Fibroblast of villous mesenchyme (primary cell): ENCODE data around the gene OTOGL. TPM values are rescaled to one million over a fixed set of nuclear protein-coding genes. Genes with fewer than 3 reads are reported as not detected.
A peak's percentile ranks its signal among the peaks of the same experiment; 100 is the strongest.
"Not testable (repeated sequence)": the region's sequence is repeated elsewhere in the genome, so short reads cannot be mapped to it uniquely, and the experiment has no call there.

Experiments used
- DNase-seq: peaks from one replicate; pipeline ENCODE4 v3.0.0-alpha.2; 2010; ENCODE audit warnings: low read depth
- H3K4me3 ChIP-seq: 2 replicates; pipeline ENCODE4 v1.5.1; 2011; ENCODE audit warnings: low read depth, mild to moderate bottlenecking, low read length
- total RNA-seq: library from RNA; depleted of rRNA; stranded (reverse); fragments of >200 nt; gene quantifications from 2 replicates; pipeline ENCODE4 v1.2.3, GENCODE V29; 2012
- TF ChIP-seq, protein P1 (sequence below): IDR thresholded peaks from 2 replicates; pipeline ENCODE4 v1.5.1; 2012; ENCODE audit warnings: low read depth, mild to moderate bottlenecking, low read length; ENCODE audit not compliant: insufficient read depth

OTOGL gene
- total RNA-seq, 1 donor, result under 0.01 TPM

DNA sequence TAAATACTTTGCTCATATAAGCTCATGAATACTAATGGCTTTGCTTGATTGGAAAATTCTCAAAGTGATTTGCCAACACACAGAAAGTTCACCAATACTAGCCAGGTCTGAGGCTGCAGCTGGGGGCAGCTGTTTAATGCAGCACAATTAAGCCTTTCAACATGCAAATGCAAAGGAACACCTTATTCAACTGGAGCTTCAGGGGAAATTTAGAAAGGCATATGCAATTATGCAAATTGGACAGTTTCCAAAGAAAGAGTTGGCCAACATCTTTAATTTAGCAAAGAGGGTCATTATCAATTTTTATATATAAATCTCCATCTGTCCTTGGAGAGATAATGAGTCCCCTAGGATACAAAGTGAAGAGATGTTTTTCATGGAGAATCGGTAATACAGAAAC lies 40.2 kb upstream of the OTOGL start:
- TF ChIP-seq, protein P1, sequence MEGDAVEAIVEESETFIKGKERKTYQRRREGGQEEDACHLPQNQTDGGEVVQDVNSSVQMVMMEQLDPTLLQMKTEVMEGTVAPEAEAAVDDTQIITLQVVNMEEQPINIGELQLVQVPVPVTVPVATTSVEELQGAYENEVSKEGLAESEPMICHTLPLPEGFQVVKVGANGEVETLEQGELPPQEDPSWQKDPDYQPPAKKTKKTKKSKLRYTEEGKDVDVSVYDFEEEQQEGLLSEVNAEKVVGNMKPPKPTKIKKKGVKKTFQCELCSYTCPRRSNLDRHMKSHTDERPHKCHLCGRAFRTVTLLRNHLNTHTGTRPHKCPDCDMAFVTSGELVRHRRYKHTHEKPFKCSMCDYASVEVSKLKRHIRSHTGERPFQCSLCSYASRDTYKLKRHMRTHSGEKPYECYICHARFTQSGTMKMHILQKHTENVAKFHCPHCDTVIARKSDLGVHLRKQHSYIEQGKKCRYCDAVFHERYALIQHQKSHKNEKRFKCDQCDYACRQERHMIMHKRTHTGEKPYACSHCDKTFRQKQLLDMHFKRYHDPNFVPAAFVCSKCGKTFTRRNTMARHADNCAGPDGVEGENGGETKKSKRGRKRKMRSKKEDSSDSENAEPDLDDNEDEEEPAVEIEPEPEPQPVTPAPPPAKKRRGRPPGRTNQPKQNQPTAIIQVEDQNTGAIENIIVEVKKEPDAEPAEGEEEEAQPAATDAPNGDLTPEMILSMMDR, result no peak
- DNase-seq, result no peak
- no peak overlapping the region for H3K4me3 ChIP-seq

DNA sequence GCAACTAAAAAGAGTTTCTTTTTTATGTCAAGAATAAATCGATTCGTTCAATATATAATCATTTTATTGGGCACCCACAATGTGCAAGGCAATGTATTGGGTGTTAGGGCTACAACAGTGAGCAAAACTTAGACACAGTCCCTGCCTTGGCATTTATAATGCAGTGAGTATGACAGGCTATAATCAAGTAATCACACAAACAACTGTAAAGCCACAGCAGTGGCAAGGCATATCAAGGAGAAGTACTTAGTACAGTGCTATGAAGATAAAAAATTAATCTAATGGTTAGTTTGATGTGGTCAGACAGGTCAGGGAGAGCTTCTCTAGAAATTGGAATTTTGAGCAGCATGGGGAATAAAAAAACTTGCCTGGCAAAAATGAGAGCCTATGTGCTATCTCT lies 39.5 kb upstream of the OTOGL start:
- TF ChIP-seq, protein P1, result no peak
- no peak for DNase-seq
- no peak overlapping the region for H3K4me3 ChIP-seq

GRCh38 chr12:80064269-80064668 lies 35.1 kb upstream of the OTOGL start:
- TF ChIP-seq, protein P1, result no peak
- H3K4me3 ChIP-seq, result no peak overlapping the region
- DNase-seq, result peak; percentile 37

DNA sequence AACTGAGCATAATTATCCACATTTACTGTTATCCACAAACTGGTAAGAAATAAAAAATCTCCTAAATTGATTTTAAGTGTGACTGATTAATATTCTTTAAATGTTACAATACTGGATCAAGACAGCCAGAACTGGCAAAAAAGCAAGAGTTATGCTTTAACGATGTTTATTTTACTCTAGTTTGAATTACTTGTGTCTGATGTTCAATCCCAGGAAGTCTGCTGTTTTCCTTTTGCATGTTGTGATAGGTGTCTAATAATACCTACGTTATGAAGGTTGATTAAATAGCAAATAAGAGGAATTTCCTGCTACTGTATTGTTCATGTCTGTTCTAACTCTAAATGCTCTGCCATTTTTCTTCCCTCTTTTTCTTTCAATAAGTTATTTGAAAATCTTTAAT lies 34.4 kb upstream of the OTOGL start:
- TF ChIP-seq, protein P1, result no peak
- H3K4me3 ChIP-seq, result no peak overlapping the region
- DNase-seq, result no peak

GRCh38 chr12:80068173-80068572 lies 31.2 kb upstream of the OTOGL start:
- no peak for DNase-seq
- no peak overlapping the region for H3K4me3 ChIP-seq
- TF ChIP-seq, protein P1, result no peak

GRCh38 chr12:80083892-80084614 lies 15.3 kb upstream of the OTOGL start:
- not testable (repeated sequence) for DNase-seq

GRCh38 chr12:80086025-80086424 lies 13.3 kb upstream of the OTOGL start:
- TF ChIP-seq, protein P1, result no peak
- no peak for DNase-seq
- H3K4me3 ChIP-seq, result no peak overlapping the region

More at GRCh38 chr12:80083892-80084614, 15.3 kb upstream of the OTOGL start:
- not testable (repeated sequence) for H3K4me3 ChIP-seq
